NCI-H2081 (cell line): Measurements from ENCODE around the gene XRCC4.
"Not testable (repeated sequence)": the region's sequence is repeated elsewhere in the genome, so short reads cannot be mapped to it uniquely, and the experiment has no call there.

Experiments used
- DNase-seq, 2 experiments: peaks; one replicate each; lab custom pipeline; 2025; lab: John Stamatoyannopoulos, UW

Gene XRCC4

GRCh38 chr5:83076742-83077661 is at the start of gene XRCC4, which contains the start of gene TMEM167A:
TSS of gene XRCC4 (plus strand) at chr5:83077547. CDS start at chr5:83104920, 27,373 bp downstream.
TSS of gene TMEM167A (minus strand) at chr5:83077394. CDS start at chr5:83077323, 71 bp downstream.
- peak; percentile 95 to 97 for DNase-seq

GRCh38 chr5:83029912-83030311 is 47.4 kb upstream of the XRCC4 start:
- DNase-seq = no peak

- no peak for DNase-seq
These were observed 46.0 kb upstream of the XRCC4 start for GRCh38 chr5:83031381-83031780.

GRCh38 chr5:83034036-83034435 is 43.3 kb upstream of the XRCC4 start:
- DNase-seq = peak in 1 of 2 experiments; percentile 21

- no peak for DNase-seq
These were observed 42.7 kb upstream of the XRCC4 start for GRCh38 chr5:83034528-83035207.

- peak; percentile 47 to 88 for DNase-seq
These were observed 41.8 kb upstream of the XRCC4 start for GRCh38 chr5:83035373-83036100.

GRCh38 chr5:83036991-83037575 is 40.3 kb upstream of the XRCC4 start:
- no peak for DNase-seq

GRCh38 chr5:83038924-83039323 is 38.4 kb upstream of the XRCC4 start:
- no peak for DNase-seq

GRCh38 chr5:83042507-83042906 is 34.8 kb upstream of the XRCC4 start:
- DNase-seq = no peak

GRCh38 chr5:83044926-83045325 is 32.4 kb upstream of the XRCC4 start:
- no peak for DNase-seq

- DNase-seq = no peak
These were observed 29.1 kb upstream of the XRCC4 start for GRCh38 chr5:83048277-83048676.

GRCh38 chr5:83048811-83049210 is 28.5 kb upstream of the XRCC4 start:
- DNase-seq = no peak

- DNase-seq = no peak
These were observed 27.9 kb upstream of the XRCC4 start for GRCh38 chr5:83049370-83049885.

- no peak for DNase-seq
These were observed 26.5 kb upstream of the XRCC4 start for GRCh38 chr5:83050723-83051340.

GRCh38 chr5:83055166-83055565 is 22.2 kb upstream of the XRCC4 start:
- DNase-seq = no peak

- DNase-seq = no peak
These were observed 18.6 kb upstream of the XRCC4 start for GRCh38 chr5:83058726-83059125.

GRCh38 chr5:83059341-83059740 is 18.0 kb upstream of the XRCC4 start:
- no peak for DNase-seq

GRCh38 chr5:83066548-83067110 is 10.7 kb upstream of the XRCC4 start:
- DNase-seq = no peak

- not testable (repeated sequence) for DNase-seq
These were observed 10.0 kb upstream of the XRCC4 start for GRCh38 chr5:83067377-83067776.

GRCh38 chr5:83069096-83069799 is 8.1 kb upstream of the XRCC4 start:
- DNase-seq = no peak
